Measurements from ENCODE around the gene MAP3K13. TPM values are rescaled to one million over a fixed set of nuclear protein-coding genes. Genes with fewer than 3 reads are reported as not detected.

MAP3K13 gene
- total and polyA plus RNA-seq, 10 of the 15 experiments (the other 5 are each of a cell fraction or from before 2014, with no cell fraction given) = 10.5 to 70.8 (median 26.8) TPM

- TF ChIP-seq, protein P1, sequence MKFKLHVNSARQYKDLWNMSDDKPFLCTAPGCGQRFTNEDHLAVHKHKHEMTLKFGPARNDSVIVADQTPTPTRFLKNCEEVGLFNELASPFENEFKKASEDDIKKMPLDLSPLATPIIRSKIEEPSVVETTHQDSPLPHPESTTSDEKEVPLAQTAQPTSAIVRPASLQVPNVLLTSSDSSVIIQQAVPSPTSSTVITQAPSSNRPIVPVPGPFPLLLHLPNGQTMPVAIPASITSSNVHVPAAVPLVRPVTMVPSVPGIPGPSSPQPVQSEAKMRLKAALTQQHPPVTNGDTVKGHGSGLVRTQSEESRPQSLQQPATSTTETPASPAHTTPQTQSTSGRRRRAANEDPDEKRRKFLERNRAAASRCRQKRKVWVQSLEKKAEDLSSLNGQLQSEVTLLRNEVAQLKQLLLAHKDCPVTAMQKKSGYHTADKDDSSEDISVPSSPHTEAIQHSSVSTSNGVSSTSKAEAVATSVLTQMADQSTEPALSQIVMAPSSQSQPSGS (IDR thresholded peaks at IDR 0.05; ENCODE audit: low read length) = no peak
- TF ChIP-seq MTA3 (IDR thresholded peaks at IDR 0.05; ENCODE audit: borderline replicate concordance, low read length) (no peak), NBN (IDR thresholded peaks at IDR 0.05) (no peak), EGR1 (IDR thresholded peaks at IDR 0.05; ENCODE audit: borderline replicate concordance in 1 of 2, low read depth in 2 of 2, low read length in 2 of 2) (no peak), IRF4 (IDR thresholded peaks at IDR 0.05; ENCODE audit: low read depth, low read length) (no peak)
Observed at GRCh38 chr3:185439745-185440466, 77.0 kb downstream of the MAP3K13 start (continued).

GRCh38 chr3:185442031-185442430 lies 79.1 kb downstream of the MAP3K13 start:
- ChIA-PET RAD21 (ENCODE audit: unreplicated experiment) (no interaction called here), POLR2A (no interaction called here), SMC1A (ENCODE audit: uncharacterized antibody, unreplicated experiment) (no interaction called here), CTCF (no interaction called here)
- no TSS peak for BruUV-seq (replicated peaks)
- Histone ChIP-seq H3K4me1 (ENCODE audit: control insufficient read depth, insufficient read depth, low read length) (no peaks in the 10 kb centered on the region), H3K4me2 (ENCODE audit: control insufficient read depth, insufficient read depth) (no peak overlapping the region), H3K27ac (ENCODE audit: control insufficient read depth, insufficient read depth) (no peak overlapping the region), H3K9me3 (replicated peaks; ENCODE audit: control insufficient read depth, insufficient read depth, low read length) (no peaks in the 10 kb centered on the region), H3K9ac (ENCODE audit: control insufficient read depth, insufficient read depth, low read length) (no peak overlapping the region), H3K4me3 (no peak overlapping the region), H2AFZ (ENCODE audit: control insufficient read depth, low read depth, low read length) (no peak overlapping the region), H3K36me3 (ENCODE audit: control insufficient read depth in 2 of 2, insufficient read depth in 2 of 2, low read length in 1 of 2) (no peaks in the 10 kb centered on the region; a peak in 1 of 4 replicates), H4K20me1 (ENCODE audit: control insufficient read depth, insufficient read depth) (no peaks in the 10 kb centered on the region), H3K79me2 (ENCODE audit: control insufficient read depth, insufficient read depth, low read length) (no peaks in the 10 kb centered on the region), H3K27me3 (replicated peaks in 1 of 2; ENCODE audit: control insufficient read depth in 2 of 2, insufficient read depth in 2 of 2, low read length in 1 of 2) (no peaks in the 10 kb centered on the region)
- FAIRE-seq (no peak), ATAC-seq (no peak), DNase-seq (ENCODE audit: low read depth, low spot score) (no peak)
- intact Hi-C loops (cut with micrococcal nuclease; ENCODE audit: unreplicated experiment) (no loop called here), in situ Hi-C loops (cut with MboI) (no loop called here)
- TF ChIP-seq SREBF1 (IDR thresholded peaks at IDR 0.05; ENCODE audit: low read length) = no peak
- TF ChIP-seq JUNB (IDR thresholded peaks at IDR 0.05) = no peak
- TF ChIP-seq NR2F1 (conservative IDR thresholded peaks at IDR 0.05) = no peak
- TF ChIP-seq, protein P2, sequence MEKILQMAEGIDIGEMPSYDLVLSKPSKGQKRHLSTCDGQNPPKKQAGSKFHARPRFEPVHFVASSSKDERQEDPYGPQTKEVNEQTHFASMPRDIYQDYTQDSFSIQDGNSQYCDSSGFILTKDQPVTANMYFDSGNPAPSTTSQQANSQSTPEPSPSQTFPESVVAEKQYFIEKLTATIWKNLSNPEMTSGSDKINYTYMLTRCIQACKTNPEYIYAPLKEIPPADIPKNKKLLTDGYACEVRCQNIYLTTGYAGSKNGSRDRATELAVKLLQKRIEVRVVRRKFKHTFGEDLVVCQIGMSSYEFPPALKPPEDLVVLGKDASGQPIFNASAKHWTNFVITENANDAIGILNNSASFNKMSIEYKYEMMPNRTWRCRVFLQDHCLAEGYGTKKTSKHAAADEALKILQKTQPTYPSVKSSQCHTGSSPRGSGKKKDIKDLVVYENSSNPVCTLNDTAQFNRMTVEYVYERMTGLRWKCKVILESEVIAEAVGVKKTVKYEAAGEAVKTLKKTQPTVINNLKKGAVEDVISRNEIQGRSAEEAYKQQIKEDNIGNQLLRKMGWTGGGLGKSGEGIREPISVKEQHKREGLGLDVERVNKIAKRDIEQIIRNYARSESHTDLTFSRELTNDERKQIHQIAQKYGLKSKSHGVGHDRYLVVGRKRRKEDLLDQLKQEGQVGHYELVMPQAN (conservative IDR thresholded peaks at IDR 0.05) = no peak
- no peak for TF ChIP-seq RUNX3 (IDR thresholded peaks at IDR 0.05; ENCODE audit: low read length)
- no peak for TF ChIP-seq RAD21 (IDR thresholded peaks at IDR 0.05; ENCODE audit: insufficient read depth, low read depth, low read length)
- TF ChIP-seq MYB (IDR thresholded peaks at IDR 0.05; ENCODE audit: borderline replicate concordance, low read depth, low read length) = no peak
- no peak for TF ChIP-seq USF1 (IDR thresholded peaks at IDR 0.05; ENCODE audit: borderline replicate concordance, extremely low read length, insufficient read depth, low read depth, low read length)
- 81% methylated on average over 6 of the region's 6 CpGs for WGBS (ENCODE audit: insufficient coverage, insufficient replicate concordance, low lambda C conversion rate, missing lambda C conversion rate)

All from GM12878 (cell line).